ENCODE measurements around the gene BRD2. TPM values are rescaled to one million over a fixed set of nuclear protein-coding genes. Genes with fewer than 3 reads are reported as not detected.

The BRD2 gene
- total RNA-seq, 1 donor from 2014 or later = 99.3 TPM

- no peak for ATAC-seq
Measured at GRCh38 chr6:32949113-32949512, 19.3 kb upstream of the BRD2 start.

- no peak for ATAC-seq
Measured at GRCh38 chr6:32950010-32950409, 18.4 kb upstream of the BRD2 start.

- ATAC-seq = no peak
Measured at GRCh38 chr6:32950449-32950848, 17.9 kb upstream of the BRD2 start.

GRCh38 chr6:32952817-32953739, 15.3 kb upstream of the BRD2 start, which contains the start of gene HLA-DMA:
Gene HLA-DMA (minus strand): TSS chr6:32953097. CDS start chr6:32953036, 61 bp downstream.
- peak; percentile 98 for ATAC-seq

- no peak for ATAC-seq
Measured at GRCh38 chr6:32953775-32954174, 14.6 kb upstream of the BRD2 start.

GRCh38 chr6:32954267-32954666, 14.1 kb upstream of the BRD2 start:
- ATAC-seq = no peak

- ATAC-seq = no peak
Measured at GRCh38 chr6:32954986-32955802, 13.2 kb upstream of the BRD2 start.

- ATAC-seq = no peak
Measured at GRCh38 chr6:32956176-32956575, 12.2 kb upstream of the BRD2 start.

- no peak for ATAC-seq
Measured at GRCh38 chr6:32960563-32960962, 7.8 kb upstream of the BRD2 start.

GRCh38 chr6:32962213-32962826, 6.1 kb upstream of the BRD2 start:
- no peak for ATAC-seq

GRCh38 chr6:32963866-32964265, 4.5 kb upstream of the BRD2 start:
- no peak for ATAC-seq

GRCh38 chr6:32964776-32965175, 3.6 kb upstream of the BRD2 start:
- ATAC-seq = no peak

- ATAC-seq = no peak
Measured at GRCh38 chr6:32967151-32968091, 973 bp upstream of the BRD2 start.

- ATAC-seq = peak; percentile 42
Measured at GRCh38 chr6:32968867-32969684, 682 bp downstream of the BRD2 start.

GRCh38 chr6:32969685-32970412, 1.5 kb downstream of the BRD2 start:
- peak; percentile 16 for ATAC-seq

- peak; percentile 30 for ATAC-seq
Measured at GRCh38 chr6:32970413-32971241, 2.2 kb downstream of the BRD2 start.

GRCh38 chr6:32971242-32971580, 2.8 kb downstream of the BRD2 start:
- ATAC-seq = no peak

- ATAC-seq = peak; percentile 73
Measured at GRCh38 chr6:32971581-32972352, 3.4 kb downstream of the BRD2 start.

All from esophagus mucosa (tissue), 1 donor.